ENCODE results near the gene FAM200B.

Gene FAM200B

DNA sequence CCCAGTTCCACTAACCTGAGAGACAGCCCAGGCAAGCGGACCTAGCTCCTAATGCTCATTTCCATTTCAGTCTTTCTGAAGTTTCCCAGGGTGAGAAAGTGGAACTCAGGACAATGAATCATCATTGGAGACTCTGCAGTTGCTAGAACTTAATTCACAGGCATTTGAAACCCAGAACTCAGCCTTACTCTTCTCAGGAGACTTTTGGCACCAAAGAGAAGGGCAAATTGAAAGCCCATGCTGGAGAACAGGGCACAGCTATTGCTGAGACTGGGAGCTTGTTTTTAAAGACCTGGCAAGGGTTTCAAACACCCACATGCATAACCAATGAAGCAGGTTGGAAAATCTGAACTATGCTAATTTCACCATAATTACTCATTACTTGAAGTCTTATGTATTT, 57.2 kb downstream of the FAM200B start:
- DNase-seq: no peak
